HUDEP-2 (cell line): ENCODE measurements around the gene KMT2E.

ENCODE experiments used
- DNase-seq, 76 experiments: peaks; one replicate each; lab custom pipeline; 2025; ENCODE audit not compliant: unreplicated experiment in 76 of 76; lab: John Stamatoyannopoulos, UW

KMT2E gene

DNA sequence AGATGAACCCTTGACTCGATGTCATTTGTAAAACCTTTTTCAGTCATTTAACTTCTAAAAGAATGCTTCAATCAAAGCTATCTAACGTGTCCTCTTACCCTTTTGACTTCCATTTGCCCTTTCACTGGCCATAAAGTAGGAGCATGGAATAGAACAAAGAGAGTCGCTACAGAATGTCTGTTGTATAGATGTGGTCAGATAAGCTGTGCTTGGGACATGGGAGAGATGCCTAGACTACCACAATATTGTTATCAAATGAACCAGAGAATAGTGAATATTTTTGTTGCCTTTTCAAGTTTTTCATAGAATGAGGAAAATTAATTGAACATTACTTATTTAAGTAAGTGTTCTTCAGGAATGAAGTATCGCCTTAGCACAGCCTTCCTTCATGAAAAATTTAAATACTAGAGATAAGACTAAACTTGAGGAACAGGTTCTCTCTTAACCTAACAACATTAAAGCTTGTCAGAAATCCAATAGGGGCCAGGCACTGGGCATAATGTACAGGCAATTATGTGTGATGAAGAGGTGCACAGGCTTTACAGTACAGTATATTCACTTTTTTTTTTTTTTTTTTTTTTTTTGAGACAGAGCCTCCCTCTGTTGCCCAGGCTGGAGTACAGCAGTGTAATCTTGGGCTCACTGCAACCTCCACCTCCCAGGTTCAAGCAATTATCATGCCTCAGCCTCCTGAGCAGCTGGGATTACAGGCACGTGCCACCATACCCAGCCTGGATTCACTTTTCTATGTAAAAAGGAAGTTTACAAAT, 7.5 kb upstream of the KMT2E start:
- DNase-seq = peak in 25 of 76 experiments; percentile 6 to 53 (median 22)

DNA sequence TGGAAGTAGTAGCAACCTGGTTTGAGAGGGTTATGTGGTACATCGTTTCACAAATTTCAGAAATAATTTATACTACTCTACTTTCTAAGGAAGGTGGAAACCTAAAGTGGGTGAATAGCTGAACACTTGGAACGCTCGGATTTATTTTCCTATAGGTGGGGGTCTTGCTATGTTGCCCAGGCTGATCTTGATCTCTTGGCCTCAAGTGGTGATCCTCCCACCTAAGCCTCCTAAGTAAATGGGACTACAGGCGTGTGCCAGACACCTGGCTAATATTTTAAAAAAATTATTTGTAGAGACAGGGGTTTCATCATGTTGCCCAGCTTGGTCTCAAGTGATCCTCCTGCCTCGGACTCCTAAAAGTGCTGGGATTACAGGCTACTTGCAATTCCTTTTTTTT, 6.7 kb upstream of the KMT2E start:
- no peak for DNase-seq

DNA sequence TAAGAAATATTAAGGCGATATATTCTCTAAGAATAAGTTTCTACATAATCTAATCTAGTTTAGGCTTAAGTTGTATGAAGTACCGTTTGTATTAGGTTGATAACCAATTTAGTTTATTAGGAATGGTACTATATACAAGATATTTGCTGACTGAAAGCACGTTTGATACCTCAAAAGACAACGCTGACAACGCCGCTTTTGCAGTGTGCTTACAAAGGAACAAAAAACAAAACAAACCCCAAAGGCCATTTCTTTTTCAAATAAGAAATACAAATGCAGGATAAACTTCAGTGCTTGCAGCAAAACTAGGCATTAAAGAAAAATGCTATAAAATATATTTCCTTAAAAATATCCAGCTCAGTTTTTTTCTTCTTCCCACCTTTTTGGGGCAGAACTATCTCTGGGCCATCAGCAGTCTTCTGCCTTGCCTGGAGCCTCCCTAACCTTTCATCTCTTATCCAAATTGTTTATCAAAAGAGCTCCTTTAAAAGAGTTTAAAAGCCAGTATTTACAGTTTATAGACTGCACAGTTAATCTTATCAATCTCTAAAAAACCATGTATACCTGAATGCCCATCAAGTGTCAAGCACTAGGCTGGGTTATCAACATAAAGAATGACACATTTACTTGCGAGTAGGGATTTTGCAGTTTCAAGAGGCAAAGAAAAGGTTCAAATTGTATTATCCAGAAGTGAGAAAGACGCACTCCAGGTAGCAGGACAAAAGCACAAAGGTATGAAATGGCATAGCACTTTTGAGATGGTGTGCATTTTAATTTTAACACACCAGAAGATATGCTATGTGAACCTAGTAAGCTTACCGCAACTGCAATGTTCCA, 4.1 kb upstream of the KMT2E start:
- no peak for DNase-seq

DNA sequence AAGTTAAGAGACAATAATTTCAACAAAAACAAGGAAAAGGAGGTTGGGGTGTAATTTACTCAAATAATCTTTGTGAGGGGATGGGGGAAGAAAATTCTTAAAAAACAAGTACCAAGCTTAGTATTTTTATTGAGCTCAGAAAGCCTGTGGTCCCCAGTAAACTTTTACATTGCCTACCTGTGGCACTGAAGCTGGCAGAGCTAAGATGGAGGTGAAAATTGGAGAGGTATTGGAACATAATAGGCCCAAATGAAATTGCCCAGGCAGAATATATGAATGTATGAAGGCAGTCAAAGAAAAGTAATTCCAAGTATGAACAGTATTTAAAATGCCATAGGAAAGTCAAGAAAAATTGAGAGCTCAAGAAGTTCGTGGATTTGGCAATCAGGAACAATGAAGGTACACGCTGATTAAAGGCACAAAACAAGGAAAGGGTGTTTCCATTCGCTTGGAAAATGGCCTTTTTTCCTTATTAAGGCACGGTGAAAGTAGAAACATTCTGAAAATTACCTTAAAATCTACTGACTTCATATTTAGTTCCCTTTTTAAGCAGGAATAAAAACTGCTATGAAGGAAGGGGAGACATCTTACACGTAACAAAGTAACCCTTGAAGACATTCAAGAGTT, 3.4 kb upstream of the KMT2E start:
- DNase-seq = no peak

DNA sequence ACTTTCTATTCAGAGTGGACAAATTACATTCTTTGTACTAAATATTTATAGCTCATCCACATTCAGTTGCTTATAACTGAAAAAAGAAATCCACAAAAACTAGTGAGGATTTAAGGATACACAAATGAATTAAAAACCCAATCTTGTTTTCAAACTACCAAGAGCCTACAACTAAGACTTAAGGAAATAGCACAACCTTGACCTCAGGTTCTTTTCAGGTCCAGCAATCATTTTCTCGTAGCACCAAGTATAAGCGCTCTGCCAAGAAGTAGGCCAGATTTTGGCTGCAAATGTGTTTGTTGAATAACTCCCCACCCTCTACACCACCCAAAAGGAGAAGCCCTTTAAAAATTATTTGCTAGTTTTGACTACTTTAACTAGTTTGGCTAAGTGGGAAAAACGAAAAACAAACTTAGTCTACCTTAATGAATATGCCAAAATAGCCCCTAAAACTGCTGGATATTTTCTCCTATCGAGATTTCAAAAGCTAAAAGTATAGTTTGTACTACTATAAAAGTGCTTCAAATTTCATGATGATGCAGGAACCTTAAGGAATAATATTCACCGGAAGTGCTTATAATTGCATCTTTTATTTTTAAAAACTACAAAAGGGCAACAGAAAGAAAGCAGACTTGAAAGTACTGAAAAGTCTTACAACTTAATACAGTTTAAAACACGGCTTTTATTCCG, 2.7 kb upstream of the KMT2E start:
- DNase-seq = peak in 2 of 76 experiments; percentile 8 to 11

DNA sequence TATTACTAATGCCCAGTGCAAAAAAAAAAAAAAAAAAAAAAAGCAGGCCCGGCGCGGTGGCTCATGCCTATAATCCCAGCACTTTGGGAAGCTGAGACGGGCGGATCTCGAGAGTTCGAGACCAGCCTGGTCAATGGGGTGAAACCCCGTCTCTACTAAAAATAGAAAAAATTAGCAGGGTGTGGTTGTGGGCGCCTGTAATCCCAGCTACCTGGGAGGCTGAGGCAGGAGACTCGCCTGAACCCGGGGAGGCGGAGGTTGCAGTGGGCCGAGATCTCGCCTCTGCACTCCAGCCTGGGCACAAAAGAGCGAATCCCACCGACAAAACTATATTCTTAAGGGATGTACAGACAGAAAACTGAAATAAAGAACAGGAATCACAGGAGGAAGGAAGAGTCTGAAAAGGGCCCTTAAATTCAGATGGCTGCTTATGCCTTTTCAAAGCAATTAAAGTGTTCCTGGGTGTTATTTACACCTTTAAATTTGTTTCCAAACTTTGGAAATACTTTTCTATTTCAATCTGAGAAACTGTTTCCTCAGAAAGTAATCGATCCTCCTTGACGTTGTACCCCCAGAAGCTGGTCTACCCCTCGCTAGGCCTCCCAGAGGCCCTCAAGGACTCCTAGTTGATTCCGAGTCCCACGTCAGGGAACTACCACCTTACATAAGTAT, 2.0 kb upstream of the KMT2E start:
- DNase-seq = peak in 1 of 76 experiments; percentile 16

DNA sequence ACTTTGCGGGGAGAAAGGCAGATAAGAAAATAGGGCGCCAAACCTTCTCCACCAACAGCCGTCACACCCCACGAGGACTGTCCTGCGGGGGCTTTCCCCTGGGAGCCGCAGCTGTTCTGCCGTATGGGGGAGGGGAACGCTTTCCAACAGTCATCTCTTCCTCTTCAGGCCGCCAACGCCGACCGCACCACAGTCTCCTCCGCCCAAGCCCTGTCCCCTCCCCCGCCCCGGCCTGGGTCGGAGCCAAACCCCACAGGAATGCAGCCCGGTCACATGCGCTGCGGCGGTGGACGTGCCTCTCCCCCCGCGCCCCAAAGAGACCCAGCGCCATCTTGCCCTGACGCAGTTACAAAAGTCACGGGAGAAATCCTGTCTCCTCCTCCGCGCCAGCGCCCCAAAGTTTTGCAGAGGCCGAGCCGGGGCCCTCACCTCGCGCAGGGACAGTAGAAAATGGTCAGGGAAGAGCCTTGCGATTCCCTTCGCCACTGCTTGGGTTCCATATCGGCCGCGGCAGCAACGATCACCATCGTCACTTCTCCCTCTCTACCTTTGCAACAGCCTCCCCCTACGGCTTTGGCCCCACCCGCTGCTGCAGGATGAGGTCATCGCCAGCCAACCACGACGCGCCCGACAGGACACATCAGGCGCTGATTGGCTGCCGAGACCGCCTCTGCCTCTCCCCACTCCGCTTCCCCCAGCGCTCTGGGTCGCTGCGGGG, 1.3 kb upstream of the KMT2E start:
- DNase-seq = peak; percentile 59 to 99 (median 98)

DNA sequence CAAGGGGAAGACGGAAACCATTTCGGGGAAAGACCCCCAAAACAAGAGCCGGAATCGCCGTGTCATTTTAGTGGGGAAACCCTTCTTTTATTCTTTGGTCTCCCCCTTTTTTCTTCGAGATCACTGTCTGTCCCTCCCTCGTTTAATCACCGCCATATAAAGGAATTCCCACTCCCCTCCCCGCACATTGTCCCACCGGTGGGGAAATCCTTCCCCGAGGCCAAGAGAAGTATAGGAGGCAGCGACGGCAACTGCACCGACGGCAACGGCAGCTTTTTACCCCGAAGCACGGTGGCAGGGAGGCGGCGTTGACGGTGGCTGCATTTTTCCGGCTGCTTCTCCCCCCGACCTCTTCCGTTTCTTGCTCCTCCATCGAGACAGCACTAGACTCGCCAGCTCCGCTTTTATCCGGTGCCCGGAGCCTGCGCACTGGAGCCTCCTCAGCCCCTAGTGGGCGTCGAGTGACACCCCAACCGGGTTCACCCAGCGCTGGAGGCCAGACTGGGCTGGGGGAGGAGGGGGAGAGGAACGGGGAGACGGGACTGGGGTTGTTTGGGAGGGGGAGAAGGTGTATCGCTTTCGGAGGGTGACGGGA, 687 bp upstream of the KMT2E start:
- peak in 75 of 76 experiments; percentile 40 to 92 (median 78) for DNase-seq

DNA sequence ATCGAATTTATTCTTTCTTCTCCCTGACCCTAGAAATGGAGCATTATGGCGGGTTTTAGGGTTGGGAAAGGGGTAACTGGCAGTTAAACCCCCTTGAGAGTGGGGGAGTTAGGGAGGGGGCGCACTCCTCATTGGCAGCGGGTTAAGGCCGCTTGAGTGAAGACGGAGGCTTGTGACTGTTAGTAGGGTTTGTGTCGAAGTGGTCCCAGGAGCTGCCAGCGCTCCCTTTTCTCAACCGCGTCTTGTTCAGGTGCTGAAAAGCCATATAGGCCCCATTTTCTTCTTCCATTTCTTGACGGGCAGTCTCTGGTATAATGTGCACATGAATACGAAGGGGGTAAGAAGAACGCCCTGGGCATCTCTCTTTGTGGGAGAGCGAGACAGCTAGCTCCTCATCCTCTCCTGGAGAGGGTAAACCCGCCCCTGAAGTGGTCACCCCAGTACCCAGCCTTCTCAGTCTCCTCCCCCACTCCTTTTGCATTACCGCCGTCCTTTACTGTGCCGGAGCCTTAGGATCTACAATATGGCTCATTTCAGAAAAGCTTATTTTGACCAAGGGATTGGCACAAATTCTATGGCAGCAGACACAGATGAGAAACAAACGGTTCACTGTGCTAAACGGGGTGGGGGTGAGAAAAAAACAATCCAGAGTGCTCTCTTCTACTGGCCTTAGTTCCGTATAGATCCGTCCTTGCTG, 836 bp downstream of the KMT2E start:
- peak in 56 of 76 experiments; percentile 9 to 69 (median 40) for DNase-seq

DNA sequence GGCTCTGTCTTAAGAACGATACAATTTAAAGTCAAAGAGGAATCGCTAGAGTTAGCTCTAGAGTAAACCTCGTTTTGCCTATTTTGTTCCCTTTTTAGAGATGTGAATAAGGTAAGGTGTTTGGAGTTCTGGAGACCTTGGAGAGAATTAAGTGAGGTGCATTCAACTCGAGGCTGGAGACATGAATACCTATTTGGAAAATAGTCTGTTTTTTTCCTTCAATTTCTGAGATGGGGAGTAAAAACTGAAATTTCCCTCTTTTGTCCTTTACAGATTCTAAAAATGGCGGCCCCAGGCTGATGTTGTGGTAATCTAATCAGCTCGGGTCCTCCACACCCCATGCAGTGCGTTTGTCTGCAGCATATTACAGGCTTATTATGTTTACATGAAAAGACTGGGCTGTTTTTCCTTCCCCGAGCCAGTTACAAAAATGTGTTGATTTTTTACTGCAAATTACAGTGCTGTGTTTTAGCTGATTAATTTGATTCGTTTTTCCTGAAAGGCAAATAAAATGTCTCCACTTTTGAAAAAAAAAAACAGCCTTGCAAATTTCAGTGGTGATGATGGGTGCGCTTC, 1.5 kb downstream of the KMT2E start:
- DNase-seq = peak in 23 of 76 experiments; percentile 6 to 46 (median 13)

DNA sequence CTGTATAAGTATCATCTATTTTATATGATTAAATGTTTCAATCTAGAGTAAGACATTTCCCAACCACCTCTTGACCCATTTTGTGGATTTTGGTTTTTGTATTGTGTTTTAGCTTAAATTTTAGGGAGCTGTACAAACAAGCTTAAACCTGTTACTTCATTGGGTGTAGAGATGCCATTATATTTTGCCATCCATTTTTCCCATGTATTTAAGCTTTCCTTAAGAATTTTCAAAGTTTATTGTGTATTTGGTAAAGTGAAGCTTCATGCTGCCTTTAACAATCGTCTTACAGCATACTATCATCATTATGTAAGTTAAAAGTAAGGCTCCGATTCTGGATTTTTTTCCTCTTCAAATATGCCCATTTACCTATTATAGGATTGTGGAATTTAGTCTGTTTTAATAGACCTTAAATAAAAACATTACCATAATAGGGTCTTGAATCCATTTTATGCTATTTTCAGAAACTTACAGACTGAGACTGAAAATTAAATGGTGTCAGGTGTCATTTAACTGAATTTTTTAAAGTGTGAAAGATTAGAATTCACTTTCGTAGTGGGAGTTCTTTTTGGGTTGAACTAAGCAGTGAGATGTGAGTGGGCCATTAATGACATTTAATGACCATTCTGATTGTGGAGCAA, 2.2 kb downstream of the KMT2E start:
- no peak for DNase-seq

DNA sequence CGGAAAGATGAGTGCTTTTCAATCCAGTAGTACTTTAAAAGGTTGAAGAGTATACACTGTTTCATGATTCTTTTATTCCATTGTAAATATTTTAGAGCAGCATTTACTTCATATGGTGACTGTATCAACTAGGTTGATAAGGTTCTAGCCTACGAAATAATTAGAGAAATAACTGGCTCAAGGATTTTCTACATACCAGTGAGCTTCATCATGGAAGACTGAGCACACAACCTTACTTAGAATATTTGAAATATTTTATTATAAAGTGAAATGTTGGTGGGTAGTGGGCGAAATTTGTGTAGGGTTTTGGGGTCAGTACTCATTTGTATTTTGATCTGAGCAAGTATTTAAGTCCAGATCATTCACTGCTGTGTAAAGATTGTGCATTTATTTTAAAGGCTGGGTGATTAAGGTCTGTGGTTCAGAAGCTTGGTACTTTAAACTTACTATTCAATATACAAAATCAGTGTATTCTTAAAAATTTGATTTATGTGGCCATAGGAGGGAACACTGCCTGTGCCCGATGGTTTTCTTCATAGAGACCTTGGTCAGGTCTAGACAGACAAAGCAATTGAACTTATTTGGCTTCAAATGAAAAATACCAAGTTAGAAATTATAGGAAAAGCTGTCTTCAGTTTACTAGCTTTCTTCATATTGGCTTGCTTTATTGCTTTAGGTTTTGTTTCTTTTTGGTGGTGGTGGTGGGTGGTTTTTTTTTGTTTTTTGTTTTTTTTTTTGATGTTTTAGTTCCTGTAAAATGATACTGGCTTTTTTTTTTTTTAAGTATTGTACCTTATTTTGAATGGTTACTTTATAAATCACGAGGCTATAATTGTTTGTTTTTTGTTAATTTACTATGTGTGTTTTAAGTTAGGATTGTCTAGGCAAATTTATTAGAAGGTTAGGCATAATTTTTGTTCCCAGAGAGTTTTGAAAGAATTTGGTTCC, 3.0 kb downstream of the KMT2E start:
- no peak for DNase-seq

DNA sequence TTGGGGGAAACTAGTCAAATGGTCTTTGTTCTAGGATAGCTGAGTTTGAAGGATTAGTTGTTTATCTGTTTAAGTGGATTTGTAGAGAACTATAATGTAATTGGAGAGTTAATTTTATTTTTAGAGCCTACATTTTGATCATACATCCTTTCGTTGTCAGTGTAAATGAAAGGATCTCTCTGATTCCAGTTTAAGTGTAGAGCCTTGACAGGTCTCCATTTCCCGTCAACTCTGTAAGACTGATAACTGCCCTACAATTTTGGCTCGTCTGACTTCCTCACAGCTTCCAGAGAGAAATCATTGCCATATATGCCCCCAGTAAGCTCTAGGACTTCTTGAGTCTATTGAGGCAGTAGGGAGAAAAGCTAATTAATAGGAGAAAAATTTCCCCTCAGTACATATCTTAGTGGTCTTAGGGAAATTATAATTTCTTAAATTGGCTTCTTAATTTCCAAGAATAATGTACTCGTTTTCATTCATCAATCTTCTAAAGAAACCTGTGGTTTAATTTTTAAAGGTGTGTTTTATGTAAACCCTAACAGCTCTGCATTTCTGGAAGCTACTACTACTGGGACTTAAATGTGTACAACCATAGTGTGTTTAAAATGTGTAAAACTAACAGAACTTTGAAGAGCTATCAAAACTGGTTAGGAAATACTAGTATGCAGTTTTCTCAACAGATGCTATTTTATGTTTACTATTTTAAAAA, 3.8 kb downstream of the KMT2E start:
- peak in 1 of 76 experiments; percentile 12 for DNase-seq

DNA sequence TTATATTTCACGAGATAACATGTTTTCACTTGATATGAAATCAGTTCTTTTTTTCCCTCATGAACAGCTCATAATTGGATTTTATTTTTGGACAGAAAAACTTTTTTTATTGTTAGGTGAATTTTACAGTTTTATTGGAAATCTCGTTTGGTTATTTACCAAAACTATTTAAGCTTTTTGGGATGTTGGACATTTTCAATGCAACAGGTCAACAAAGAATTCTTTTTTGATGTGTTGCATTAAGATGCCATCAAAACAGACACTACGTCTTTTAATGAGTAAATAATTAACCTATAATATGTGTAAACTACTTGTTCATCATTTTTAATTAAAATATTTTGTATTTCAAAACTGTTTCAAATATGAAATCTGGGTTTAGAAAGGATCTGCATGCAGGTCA, 5.3 kb downstream of the KMT2E start:
- DNase-seq = no peak

DNA sequence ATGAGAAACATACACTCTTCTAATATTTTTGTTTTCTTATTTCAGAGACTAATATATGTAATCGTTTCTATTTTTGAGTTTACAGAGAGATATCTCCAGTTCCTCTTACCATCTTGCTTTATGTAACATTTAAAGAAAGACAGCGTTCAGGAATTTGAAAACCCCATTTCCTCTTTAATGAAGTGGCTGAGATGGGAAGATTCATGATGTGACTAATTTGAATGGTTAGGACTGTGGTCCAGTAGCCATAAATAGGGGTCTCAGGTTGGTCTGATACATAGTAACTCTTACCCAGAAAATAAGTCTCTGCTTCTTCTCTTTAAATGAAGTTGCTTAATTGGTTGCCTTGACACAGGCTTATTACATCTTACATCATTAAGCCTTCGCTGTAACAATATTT, 6.9 kb downstream of the KMT2E start:
- DNase-seq = no peak

DNA sequence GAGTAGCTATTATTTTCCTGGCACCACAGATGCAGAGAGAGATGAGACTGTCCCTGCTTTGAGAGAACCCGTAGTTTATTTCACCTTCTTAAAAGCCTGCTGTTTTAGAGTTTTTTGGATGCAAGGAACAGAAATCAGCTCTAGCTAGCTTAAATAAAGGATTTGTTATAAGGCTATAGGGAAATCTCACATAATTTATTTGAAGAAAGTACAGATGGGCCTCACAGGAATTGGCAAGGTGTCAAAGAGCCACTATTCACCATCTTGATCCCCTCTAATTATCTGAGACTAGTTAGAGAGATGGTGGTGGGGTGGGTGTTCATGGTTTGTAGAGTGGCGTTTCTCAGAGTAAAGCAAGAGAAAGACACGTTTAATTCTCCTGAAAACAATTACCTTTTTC, 7.3 kb downstream of the KMT2E start:
- no peak for DNase-seq
